HEK293 (cell line): Measurements from ENCODE around the gene CIC.

ENCODE experiments used
- CTCF ChIA-PET: fragments of 350-600 bp; formaldehyde crosslinking; extraction: SDS; loops from one replicate; lab custom pipeline; 2021; ENCODE audit warnings: antibody characterized with exemption; lab: Yijun Ruan, JAX
- POLR2A ChIA-PET: fragments of 300-600 bp; formaldehyde crosslinking; extraction: SDS; loops from one replicate; lab custom pipeline; 2020; ENCODE audit warnings: antibody characterized with exemption, inconsistent platforms; lab: Yijun Ruan, JAX
- H3K27ac ChIP-seq: fragments of 200-500 bp; sonication (Bioruptor generic); 2 replicates; pipeline ENCODE4 v1.5.1; 2014; ENCODE audit warnings: low read depth, low read length, control low read depth, inconsistent platforms; ENCODE audit errors: extremely low read depth
- H3K36me3 ChIP-seq, 2 experiments: fragments of 200-500 bp in 1 of 2; sonication (Bioruptor generic) in 1 of 2; 1 replicate in 1 of 2; 2 replicates in 1 of 2; pipeline ENCODE4 v1.5.1; 2014 to 2017; ENCODE audit warnings: inconsistent platforms in 2 of 2, low read length in 2 of 2; ENCODE audit not compliant: control insufficient read depth in 2 of 2, insufficient read depth in 1 of 2
- H3K4me1 ChIP-seq: fragments of 200-500 bp; sonication (Bioruptor generic); 2 replicates; pipeline ENCODE4 v1.5.1; 2014; ENCODE audit warnings: mild to moderate bottlenecking, low read length, inconsistent platforms; ENCODE audit not compliant: control insufficient read depth, insufficient read depth
- H3K4me3 ChIP-seq: 2 replicates; pipeline ENCODE4 v1.5.1; 2011; ENCODE audit warnings: low read depth, mild to moderate bottlenecking, control low read depth, low read length, moderate library complexity
- H3K9me3 ChIP-seq: fragments of 200-500 bp; sonication (Bioruptor generic); 2 replicates; pipeline ENCODE4 v1.5.1; 2014; ENCODE audit warnings: low read depth, low read length, inconsistent platforms; ENCODE audit not compliant: control insufficient read depth, insufficient read depth
- BCL6B ChIP-seq: fragments of 450-650 bp; formaldehyde crosslinking; IDR thresholded peaks from 2 replicates; pipeline ENCODE4 v1.5.1; 2017; ENCODE audit warnings: missing biosample characterization, missing genetic modification characterization
- GLI4 ChIP-seq: fragments of 450-650 bp; formaldehyde crosslinking; IDR thresholded peaks from 2 replicates; pipeline ENCODE4 v1.5.1; 2016; ENCODE audit warnings: missing biosample characterization, missing genetic modification characterization
- MYNN ChIP-seq: fragments of 450-650 bp; formaldehyde crosslinking; IDR thresholded peaks from 2 replicates; pipeline ENCODE4 v1.5.1; 2016; ENCODE audit warnings: missing biosample characterization, missing genetic modification characterization, borderline replicate concordance
- SP2 ChIP-seq: fragments of 450-650 bp; formaldehyde crosslinking; IDR thresholded peaks from 2 replicates; pipeline ENCODE4 v1.5.1; 2016; ENCODE audit warnings: missing biosample characterization, missing genetic modification characterization
- TSHZ1 ChIP-seq: fragments of 450-650 bp; formaldehyde crosslinking; IDR thresholded peaks from 2 replicates; pipeline ENCODE4 v1.5.1; 2016; ENCODE audit warnings: missing biosample characterization, missing genetic modification characterization, borderline replicate concordance
- ZBTB17 ChIP-seq: fragments of 450-650 bp; formaldehyde crosslinking; IDR thresholded peaks from 2 replicates; pipeline ENCODE4 v1.5.1; 2016; ENCODE audit warnings: missing biosample characterization, missing genetic modification characterization
- ZBTB6 ChIP-seq: fragments of 450-650 bp; formaldehyde crosslinking; IDR thresholded peaks from 2 replicates; pipeline ENCODE4 v1.5.1; 2017; ENCODE audit warnings: missing biosample characterization, missing genetic modification characterization
- ZEB2 ChIP-seq: fragments of 450-650 bp; formaldehyde crosslinking; IDR thresholded peaks from 2 replicates; pipeline ENCODE4 v1.5.1; 2016; ENCODE audit warnings: missing biosample characterization, missing genetic modification characterization
- ZFP69B ChIP-seq: fragments of 450-650 bp; formaldehyde crosslinking; IDR thresholded peaks from 2 replicates; pipeline ENCODE4 v1.5.1; 2016; ENCODE audit warnings: missing biosample characterization, missing genetic modification characterization
- ZNF112 ChIP-seq: fragments of 450-650 bp; formaldehyde crosslinking; IDR thresholded peaks from 2 replicates; pipeline ENCODE4 v1.5.0; 2017; ENCODE audit warnings: missing biosample characterization, missing genetic modification characterization
- ZNF214 ChIP-seq: fragments of 450-650 bp; formaldehyde crosslinking; IDR thresholded peaks from 2 replicates; pipeline ENCODE4 v1.5.1; 2017; ENCODE audit warnings: missing biosample characterization, mild to moderate bottlenecking, missing genetic modification characterization, borderline replicate concordance
- ZNF280D ChIP-seq: fragments of 450-650 bp; formaldehyde crosslinking; IDR thresholded peaks from 2 replicates; pipeline ENCODE4 v1.5.1; 2016; ENCODE audit warnings: missing biosample characterization, missing genetic modification characterization
- ZNF324 ChIP-seq: fragments of 450-650 bp; formaldehyde crosslinking; IDR thresholded peaks from 2 replicates; pipeline ENCODE4 v1.5.1; 2016; ENCODE audit warnings: missing biosample characterization, missing genetic modification characterization
- ZNF335 ChIP-seq: fragments of 450-650 bp; formaldehyde crosslinking; conservative IDR thresholded peaks from 2 replicates; pipeline ENCODE4 v1.5.1; 2016; ENCODE audit warnings: missing biosample characterization, missing genetic modification characterization
- ZNF341 ChIP-seq: fragments of 450-650 bp; formaldehyde crosslinking; IDR thresholded peaks from 2 replicates; pipeline ENCODE4; 2016; ENCODE audit warnings: low read depth, missing biosample characterization, missing genetic modification characterization
- ZNF449 ChIP-seq: fragments of 450-650 bp; formaldehyde crosslinking; IDR thresholded peaks from 2 replicates; pipeline ENCODE4 v1.5.1; 2017; ENCODE audit warnings: missing biosample characterization, mild to moderate bottlenecking, missing genetic modification characterization, moderate library complexity
- ZNF555 ChIP-seq: fragments of 450-650 bp; formaldehyde crosslinking; conservative IDR thresholded peaks from 2 replicates; pipeline ENCODE4 v1.5.1; 2017; ENCODE audit warnings: missing biosample characterization, mild to moderate bottlenecking, missing genetic modification characterization, inconsistent platforms
- ZNF621 ChIP-seq: fragments of 450-650 bp; formaldehyde crosslinking; IDR thresholded peaks from 2 replicates; pipeline ENCODE4 v1.5.1; 2017; ENCODE audit warnings: missing biosample characterization, missing genetic modification characterization
- ZNF624 ChIP-seq: fragments of 450-650 bp; formaldehyde crosslinking; IDR thresholded peaks from 2 replicates; pipeline ENCODE4 v1.5.1; 2017; ENCODE audit warnings: missing biosample characterization, missing genetic modification characterization
- ZNF626 ChIP-seq: fragments of 450-650 bp; sonication (Bioruptor Pico); formaldehyde crosslinking; IDR thresholded peaks from 2 replicates; pipeline ENCODE4 v1.5.1; 2018; ENCODE audit warnings: missing biosample characterization, missing genetic modification characterization, inconsistent platforms
- ZNF777 ChIP-seq: fragments of 450-650 bp; formaldehyde crosslinking; IDR thresholded peaks from 2 replicates; pipeline ENCODE4 v1.5.1; 2017; ENCODE audit warnings: missing biosample characterization, missing genetic modification characterization, borderline replicate concordance
- ZNF837 ChIP-seq: fragments of 450-650 bp; formaldehyde crosslinking; IDR thresholded peaks from 2 replicates; pipeline ENCODE4 v1.5.1; 2016; ENCODE audit warnings: missing biosample characterization, missing genetic modification characterization
- ZXDB ChIP-seq: fragments of 450-650 bp; formaldehyde crosslinking; IDR thresholded peaks from 2 replicates; pipeline ENCODE4 v1.5.1; 2016; ENCODE audit warnings: missing biosample characterization, missing genetic modification characterization

CIC gene

GRCh38 chr19:42281146-42281826 is 12.2 kb downstream of the CIC start (continued):
- TF ChIP-seq ZNF777 (tag by site-specific recombination): 0 out of 2 replicates have a peak, but pooled peaks have one; percentile 7
- TF ChIP-seq SP2 (tag by site-specific recombination): peak; percentile 55
- no peak for TF ChIP-seq ZBTB17
- peak; percentile 60; the same call in 1 of the 2 replicates for TF ChIP-seq ZEB2 (tag by site-specific recombination)

GRCh38 chr19:42281827-42282762 is 13.0 kb downstream of the CIC start:
- CTCF ChIA-PET: interaction anchor here (0.6 to 7.5 kb wide), 11 partner anchors 13 to 167 kb away, joined by 3 to 276 read pairs (median 3); partner anchors contain the start of gene GSK3A
- no peaks in the 10 kb centered on the region for H3K9me3 ChIP-seq
- peak overlapping the region; percentile 23 for H3K4me3 ChIP-seq
- H3K27ac ChIP-seq: peak overlapping the region; percentile 89
- peaks cover 57% of the 10 kb centered on the region for H3K4me1 ChIP-seq
- POLR2A ChIA-PET: interaction anchor here (0.7 to 12.3 kb wide), 9 partner anchors 11 to 323 kb away, joined by 3 to 242 read pairs (median 4); partner anchors contain the start of genes GSK3A, PAFAH1B3, PRR19 and RABAC1
- peaks cover 0 to 5% of the 10 kb centered on the region in 2 experiments; a peak in 1 of 3 replicates for H3K36me3 ChIP-seq
- TF ChIP-seq TSHZ1 (no peak), ZNF626 (tag by site-specific recombination) (no peak), ZNF621 (no peak), ZNF324 (peak; percentile 74), GLI4 (tag by site-specific recombination) (no peak), ZNF555 (tag by site-specific recombination) (no peak), ZNF112 (no peak), ZNF214 (tag by site-specific recombination) (no peak), ZNF280D (tag by site-specific recombination) (no peak), ZXDB (peak; percentile 70), BCL6B (tag by site-specific recombination) (no peak), ZNF341 (tag by site-specific recombination) (no peak), ZNF449 (tag by site-specific recombination) (no peak), ZNF335 (tag by site-specific recombination) (peak; percentile 92), ZFP69B (tag by site-specific recombination) (peak; percentile 71), MYNN (tag by site-specific recombination) (no peak), ZNF837 (tag by site-specific recombination) (no peak), ZNF624 (tag by site-specific recombination) (no peak), ZBTB6 (tag by site-specific recombination) (peak; percentile 42; the same call in 1 of the 2 replicates)
